A549 (cell line): ENCODE measurements around the gene SOX12. TPM values are rescaled to one million over a fixed set of nuclear protein-coding genes. Genes with fewer than 3 reads are reported as not detected.

Experiments used
- BHLHE40 ChIP-seq: IDR thresholded peaks from 2 replicates; pipeline ENCODE4 v1.6.1; 2012; ENCODE audit warnings: low read depth, low read length, inconsistent platforms
- CHD4 ChIP-seq: fragments of 200-600 bp; sonication (generic); IDR thresholded peaks from 2 replicates; pipeline ENCODE4 v1.6.1; 2016; ENCODE audit warnings: antibody characterized with exemption, mild to moderate bottlenecking, borderline replicate concordance
- MYC ChIP-seq: IDR thresholded peaks from 2 replicates; pipeline ENCODE4 v1.6.1; 2012; ENCODE audit warnings: mild to moderate bottlenecking, inconsistent platforms, low read length, improper control_type of control experiment, borderline replicate concordance
- POLR2AphosphoS2 ChIP-seq: conservative IDR thresholded peaks from 2 replicates; pipeline ENCODE4 v1.6.1; 2012; ENCODE audit warnings: low read length, improper control_type of control experiment, inconsistent platforms
- polyA plus RNA-seq, 4 experiments: library from polyadenylated mRNA; depleted of rRNA in 3 of 4; stranded (reverse); fragments of >200 nt; fragmentation: RNase III in 1 of 4; extraction: RNeasy Plus Mini Kit Qiagen cat#74134 plus additional on column Dnase treatment in 1 of 4; gene quantifications; 2 replicates in 3 of 4; 3 replicates in 1 of 4; pipeline ENCODE4 v1.2.3, GENCODE V29; 2011 to 2017
- TF ChIP-seq, protein P1 (sequence below): fragments of 200-600 bp; sonication (generic); IDR thresholded peaks from 2 replicates; pipeline ENCODE4 v1.6.1; 2016; ENCODE audit warnings: antibody characterized with exemption, mild to moderate bottlenecking, moderate library complexity

SOX12 gene
- polyA plus RNA-seq, 2 of the 4 experiments (the other 2 are of a cell fraction): 7.0 to 29.2 TPM

DNA sequence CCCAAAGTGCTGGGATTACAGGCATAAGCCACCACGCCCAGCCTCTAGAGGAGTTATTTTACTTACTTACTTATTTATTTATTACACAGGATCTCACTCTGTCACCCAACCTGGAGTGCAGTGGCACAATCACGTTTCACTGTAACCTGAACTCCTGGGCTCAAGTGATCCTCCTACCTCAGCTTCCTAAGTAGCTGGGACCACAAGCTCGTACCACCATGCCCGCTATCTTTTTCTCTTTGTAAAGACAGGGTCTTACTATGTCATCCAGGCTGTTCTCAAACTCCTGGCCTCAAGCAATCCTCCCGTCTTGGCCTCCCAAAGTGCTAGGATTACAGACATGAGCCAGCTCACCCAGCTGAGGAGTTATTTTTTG, 53.6 kb downstream of the SOX12 start (continued):
- no peak for TF ChIP-seq BHLHE40
- TF ChIP-seq POLR2AphosphoS2: no peak
- no peak for TF ChIP-seq MYC
- TF ChIP-seq, protein P1, sequence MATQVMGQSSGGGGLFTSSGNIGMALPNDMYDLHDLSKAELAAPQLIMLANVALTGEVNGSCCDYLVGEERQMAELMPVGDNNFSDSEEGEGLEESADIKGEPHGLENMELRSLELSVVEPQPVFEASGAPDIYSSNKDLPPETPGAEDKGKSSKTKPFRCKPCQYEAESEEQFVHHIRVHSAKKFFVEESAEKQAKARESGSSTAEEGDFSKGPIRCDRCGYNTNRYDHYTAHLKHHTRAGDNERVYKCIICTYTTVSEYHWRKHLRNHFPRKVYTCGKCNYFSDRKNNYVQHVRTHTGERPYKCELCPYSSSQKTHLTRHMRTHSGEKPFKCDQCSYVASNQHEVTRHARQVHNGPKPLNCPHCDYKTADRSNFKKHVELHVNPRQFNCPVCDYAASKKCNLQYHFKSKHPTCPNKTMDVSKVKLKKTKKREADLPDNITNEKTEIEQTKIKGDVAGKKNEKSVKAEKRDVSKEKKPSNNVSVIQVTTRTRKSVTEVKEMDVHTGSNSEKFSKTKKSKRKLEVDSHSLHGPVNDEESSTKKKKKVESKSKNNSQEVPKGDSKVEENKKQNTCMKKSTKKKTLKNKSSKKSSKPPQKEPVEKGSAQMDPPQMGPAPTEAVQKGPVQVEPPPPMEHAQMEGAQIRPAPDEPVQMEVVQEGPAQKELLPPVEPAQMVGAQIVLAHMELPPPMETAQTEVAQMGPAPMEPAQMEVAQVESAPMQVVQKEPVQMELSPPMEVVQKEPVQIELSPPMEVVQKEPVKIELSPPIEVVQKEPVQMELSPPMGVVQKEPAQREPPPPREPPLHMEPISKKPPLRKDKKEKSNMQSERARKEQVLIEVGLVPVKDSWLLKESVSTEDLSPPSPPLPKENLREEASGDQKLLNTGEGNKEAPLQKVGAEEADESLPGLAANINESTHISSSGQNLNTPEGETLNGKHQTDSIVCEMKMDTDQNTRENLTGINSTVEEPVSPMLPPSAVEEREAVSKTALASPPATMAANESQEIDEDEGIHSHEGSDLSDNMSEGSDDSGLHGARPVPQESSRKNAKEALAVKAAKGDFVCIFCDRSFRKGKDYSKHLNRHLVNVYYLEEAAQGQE: no peak
- TF ChIP-seq CHD4: no peak

Other genes starting within 250 kb of the SOX12 start
- not detected in 2 replicates for gene DEFB125, start 237.9 kb upstream of the SOX12 start, polyA plus RNA-seq (2011; rRNA removed)
- not detected in 3 replicates for gene DEFB125, start 237.9 kb upstream of the SOX12 start, polyA plus RNA-seq (2017; fragmentation: RNase III; extraction: RNeasy Plus Mini Kit Qiagen cat#74134 plus additional on column Dnase treatment)
- gene DEFB126, start 183.0 kb upstream of the SOX12 start, polyA plus RNA-seq (2011; rRNA removed): not detected in 2 replicates
- not detected in 3 replicates for gene DEFB126, start 183.0 kb upstream of the SOX12 start, polyA plus RNA-seq (2017; fragmentation: RNase III; extraction: RNeasy Plus Mini Kit Qiagen cat#74134 plus additional on column Dnase treatment)
- not detected in 2 replicates for gene DEFB127, start 168.1 kb upstream of the SOX12 start, polyA plus RNA-seq (2011; rRNA removed)
- gene DEFB127, start 168.1 kb upstream of the SOX12 start, polyA plus RNA-seq (2017; fragmentation: RNase III; extraction: RNeasy Plus Mini Kit Qiagen cat#74134 plus additional on column Dnase treatment): not detected in 3 replicates
- gene DEFB128, start 135.8 kb upstream of the SOX12 start, polyA plus RNA-seq (2011; rRNA removed): not detected in 2 replicates
- not detected in 3 replicates for gene DEFB128, start 135.8 kb upstream of the SOX12 start, polyA plus RNA-seq (2017; fragmentation: RNase III; extraction: RNeasy Plus Mini Kit Qiagen cat#74134 plus additional on column Dnase treatment)
- gene DEFB129, start 98.3 kb upstream of the SOX12 start, polyA plus RNA-seq (2011; rRNA removed): not detected in 2 replicates
- not detected in 3 replicates for gene DEFB129, start 98.3 kb upstream of the SOX12 start, polyA plus RNA-seq (2017; fragmentation: RNase III; extraction: RNeasy Plus Mini Kit Qiagen cat#74134 plus additional on column Dnase treatment)
- gene DEFB132, start 67.8 kb upstream of the SOX12 start, polyA plus RNA-seq (2011; rRNA removed): not detected in 2 replicates
- not detected in 3 replicates for gene DEFB132, start 67.8 kb upstream of the SOX12 start, polyA plus RNA-seq (2017; fragmentation: RNase III; extraction: RNeasy Plus Mini Kit Qiagen cat#74134 plus additional on column Dnase treatment)
- 23.2 and 23.9 TPM in 2 replicates for gene C20orf96, start 34.8 kb upstream of the SOX12 start, polyA plus RNA-seq (2011; rRNA removed)
- gene C20orf96, start 34.8 kb upstream of the SOX12 start, polyA plus RNA-seq (2017; fragmentation: RNase III; extraction: RNeasy Plus Mini Kit Qiagen cat#74134 plus additional on column Dnase treatment): 16.5 to 20.9 TPM (median 20.5 TPM) in 3 replicates
- gene ZCCHC3, start 28.0 kb upstream of the SOX12 start, polyA plus RNA-seq (2011; rRNA removed): 17.4 and 19.8 TPM in 2 replicates
- 16.3 to 17.7 TPM (median 17.3 TPM) in 3 replicates for gene ZCCHC3, start 28.0 kb upstream of the SOX12 start, polyA plus RNA-seq (2017; fragmentation: RNase III; extraction: RNeasy Plus Mini Kit Qiagen cat#74134 plus additional on column Dnase treatment)
- 40.5 and 47.5 TPM in 2 replicates for gene NRSN2, start 21.6 kb downstream of the SOX12 start, polyA plus RNA-seq (2011; rRNA removed)
- 59.6 to 74.8 TPM (median 74.3 TPM) in 3 replicates for gene NRSN2, start 21.6 kb downstream of the SOX12 start, polyA plus RNA-seq (2017; fragmentation: RNase III; extraction: RNeasy Plus Mini Kit Qiagen cat#74134 plus additional on column Dnase treatment)
- gene TRIB3, start 55.2 kb downstream of the SOX12 start, polyA plus RNA-seq (2011; rRNA removed): 210 and 269 TPM in 2 replicates
- gene TRIB3, start 55.2 kb downstream of the SOX12 start, polyA plus RNA-seq (2017; fragmentation: RNase III; extraction: RNeasy Plus Mini Kit Qiagen cat#74134 plus additional on column Dnase treatment): 28.4 to 39.8 TPM (median 34.0 TPM) in 3 replicates
- gene RBCK1, start 82.7 kb downstream of the SOX12 start, polyA plus RNA-seq (2011; rRNA removed): 222 and 239 TPM in 2 replicates
- 105 to 117 TPM (median 112 TPM) in 3 replicates for gene RBCK1, start 82.7 kb downstream of the SOX12 start, polyA plus RNA-seq (2017; fragmentation: RNase III; extraction: RNeasy Plus Mini Kit Qiagen cat#74134 plus additional on column Dnase treatment)
- 43.4 and 53.9 TPM in 2 replicates for gene TBC1D20, start 137.0 kb downstream of the SOX12 start, polyA plus RNA-seq (2011; rRNA removed)
- gene TBC1D20, start 137.0 kb downstream of the SOX12 start, polyA plus RNA-seq (2017; fragmentation: RNase III; extraction: RNeasy Plus Mini Kit Qiagen cat#74134 plus additional on column Dnase treatment): 24.5 to 28.0 TPM (median 27.7 TPM) in 3 replicates
- gene CSNK2A1, start 218.2 kb downstream of the SOX12 start, polyA plus RNA-seq (2011; rRNA removed): 231 and 306 TPM in 2 replicates
- gene CSNK2A1, start 218.2 kb downstream of the SOX12 start, polyA plus RNA-seq (2017; fragmentation: RNase III; extraction: RNeasy Plus Mini Kit Qiagen cat#74134 plus additional on column Dnase treatment): 155 to 157 TPM (median 156 TPM) in 3 replicates